Small intestine (tissue), 7 donors: ENCODE data around the gene EWSR1. TPM values are rescaled to one million over a fixed set of nuclear protein-coding genes. Genes with fewer than 3 reads are reported as not detected.

ENCODE experiments used
- DNase-seq, 2 donors: peaks; one replicate each; pipeline versions ENCODE4 v3.0.0 to v3.0.0-alpha.2; 2013
- FAIRE-seq: peaks from 2 replicates; lab custom pipeline; 2012; peaks lifted over from hg19 to GRCh38; lab: Jason Lieb, UNC
- H3K27ac ChIP-seq, 3 donors: one replicate each; pipeline ENCODE4 v1.5.1; 2013; ENCODE audit warnings: low read length in 2 of 3, mild to moderate bottlenecking in 2 of 3, control low read depth in 1 of 3, inconsistent platforms in 1 of 3, low read depth in 1 of 3, moderate library complexity in 1 of 3
- H3K27me3 ChIP-seq, 3 donors: one replicate each; pipeline ENCODE4 v1.6.1; 2013; ENCODE audit warnings: low read length in 3 of 3, inconsistent platforms in 1 of 3; ENCODE audit not compliant: control insufficient read depth in 3 of 3, insufficient read depth in 3 of 3
- H3K36me3 ChIP-seq, 3 donors: one replicate each; pipeline ENCODE4 v1.6.1; 2013; ENCODE audit warnings: low read length in 3 of 3, inconsistent platforms in 1 of 3, low read depth in 1 of 3, mild to moderate bottlenecking in 1 of 3, moderate library complexity in 1 of 3; ENCODE audit not compliant: control insufficient read depth in 3 of 3, insufficient read depth in 2 of 3
- H3K4me1 ChIP-seq, 3 donors: one replicate each; pipeline ENCODE4 v1.6.1; 2013; ENCODE audit warnings: low read length in 2 of 3, inconsistent platforms in 1 of 3, low read depth in 1 of 3, mild to moderate bottlenecking in 1 of 3, moderate library complexity in 1 of 3; ENCODE audit not compliant: control insufficient read depth in 3 of 3, insufficient read depth in 2 of 3
- H3K4me3 ChIP-seq, 3 donors: one replicate each; pipeline ENCODE4 v1.5.1; 2013; ENCODE audit warnings: low read length in 3 of 3, control low read depth in 1 of 3, inconsistent platforms in 1 of 3, low read depth in 1 of 3, mild to moderate bottlenecking in 1 of 3, moderate library complexity in 1 of 3
- H3K9me3 ChIP-seq, 2 donors: one replicate each; pipeline ENCODE4 v1.6.1; 2013; ENCODE audit warnings: low read depth in 1 of 2, low read length in 1 of 2; ENCODE audit not compliant: control insufficient read depth in 2 of 2, insufficient read depth in 1 of 2
- WGBS, 3 donors: extraction: QIAGEN DNeasy Blood & Tissue Kit; methylation state at CpG; one replicate each; pipeline ENCODE4 v1.1.7; 2013; 5-methylcytosine and 5-hydroxymethylcytosine counted together
- polyA plus RNA-seq, 4 donors: library from polyadenylated mRNA; stranded (reverse) in 3 of 4; unstranded in 1 of 4; fragments of 200-250 nt in 3 of 4; fragments of 120-200 nt in 1 of 4; gene quantifications; one replicate each; pipeline versions ENCODE4 v1.2.1 to v1.2.3, GENCODE V29; 2013
- donor health status: healthy with polysubstance abuse.
- donor health status: control.
- donor health status: control.
- donor health status: Bipolar disorder and iron deficiency.
- donor health status: healthy.

The EWSR1 gene
- polyA plus RNA-seq, 4 donors: 145 to 245 (median 186) TPM

DNA sequence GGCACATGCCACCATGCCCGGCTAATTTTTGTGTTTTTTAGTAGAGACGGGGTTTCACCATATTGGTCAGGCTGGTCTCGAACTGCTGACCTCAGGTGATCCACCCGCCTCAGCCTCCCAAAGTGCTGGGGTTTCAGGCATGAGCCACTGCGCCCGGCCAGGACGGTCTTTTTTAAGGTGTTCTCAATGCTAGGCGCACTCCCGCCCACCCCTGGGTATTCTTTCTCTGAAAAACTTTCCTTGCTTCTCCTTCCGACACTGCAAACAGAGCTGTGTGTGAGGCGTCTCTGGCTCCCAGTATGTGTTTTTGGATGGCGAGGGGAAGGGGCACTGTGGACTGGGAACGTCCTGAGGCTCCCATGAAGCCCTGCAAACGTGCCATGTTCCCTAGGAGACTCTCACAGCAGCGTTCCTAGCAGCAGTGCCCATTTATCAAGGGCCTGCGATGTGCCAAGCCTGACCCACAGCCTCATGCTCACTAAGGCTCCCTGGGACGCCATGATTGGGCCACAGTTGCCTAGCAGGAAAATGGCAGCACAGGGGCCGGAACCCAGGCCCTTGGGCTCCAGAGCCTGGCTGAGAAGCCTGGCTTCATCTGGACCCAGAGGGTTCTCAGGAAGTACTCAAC lies 49.9 kb downstream of the EWSR1 start:
- FAIRE-seq: no peak
- WGBS, 3 donors: 93 to 95% (median 94%) methylated on average over 18 of the region's 18 CpGs
- Histone ChIP-seq H3K27me3 (peaks cover 10 to 36% (median 19%) of the 10 kb centered on the region in 3 donors), H3K27ac (no peak overlapping the region), H3K36me3 (no peaks in the 10 kb centered on the region), H3K9me3 (no peaks in the 10 kb centered on the region), H3K4me3 (no peak overlapping the region), H3K4me1 (peaks cover 1 to 18% (median 6%) of the 10 kb centered on the region in 3 donors)
- DNase-seq: no peak

DNA sequence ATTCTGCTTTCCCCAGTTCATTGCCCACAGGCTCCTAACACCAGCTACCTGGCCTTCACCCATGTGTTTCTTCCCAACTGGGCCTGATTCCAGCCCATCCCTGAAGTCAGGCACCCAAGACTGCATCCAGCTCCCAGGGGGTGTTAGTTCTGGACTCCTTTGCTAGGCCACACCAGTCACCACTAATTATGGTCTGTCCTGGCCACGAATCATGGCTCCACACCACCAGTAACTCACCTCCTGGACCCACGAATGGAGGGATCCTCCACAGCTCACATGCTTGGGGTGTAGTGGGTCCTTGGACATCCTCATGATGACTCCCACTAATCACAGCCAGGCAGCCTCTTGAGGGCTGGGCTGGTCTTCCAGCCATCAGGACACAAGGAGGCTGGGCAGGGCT lies 51.0 kb downstream of the EWSR1 start:
- DNase-seq (no peak), FAIRE-seq (no peak)
- Histone ChIP-seq H3K4me3 (no peak overlapping the region), H3K27me3 (peaks cover 3 to 26% (median 14%) of the 10 kb centered on the region in 3 donors), H3K9me3 (no peaks in the 10 kb centered on the region), H3K4me1 (peaks cover 0 to 11% (median 0%) of the 10 kb centered on the region in 3 donors), H3K27ac (no peak overlapping the region), H3K36me3 (peaks cover 0 to 3% (median 0%) of the 10 kb centered on the region in 3 donors)
- WGBS, 3 donors: 74 to 100% (median 92%) methylated on average over 2 of the region's 2 CpGs

DNA sequence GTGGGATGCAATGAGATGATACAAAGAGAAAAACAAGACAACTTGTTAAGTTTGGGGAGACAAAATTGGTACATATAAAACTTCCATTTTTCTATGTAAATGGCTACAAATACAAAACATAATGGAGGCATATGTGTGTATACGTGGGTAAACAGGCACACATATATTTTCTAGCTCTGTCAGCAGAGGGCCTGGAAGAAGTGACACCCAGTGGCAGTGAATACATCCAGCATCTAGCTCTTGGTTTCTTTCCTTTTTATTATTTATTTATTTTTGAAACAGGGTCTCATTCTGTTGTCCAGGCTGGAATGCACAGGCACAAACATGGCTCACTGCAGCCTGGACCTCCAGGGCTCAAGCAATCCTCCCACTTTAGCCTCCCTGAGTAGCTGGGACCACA lies 52.5 kb downstream of the EWSR1 start:
- DNase-seq: no peak
- WGBS, 3 donors: 42 to 52% (median 48%) methylated on average over 1 of the region's 1 CpG
- Histone ChIP-seq H3K27me3 (peaks cover 0 to 17% (median 6%) of the 10 kb centered on the region in 3 donors), H3K4me1 (peaks cover 0 to 3% (median 0%) of the 10 kb centered on the region in 3 donors), H3K27ac (no peak overlapping the region), H3K4me3 (no peak overlapping the region), H3K9me3 (no peaks in the 10 kb centered on the region), H3K36me3 (peaks cover 0 to 5% (median 0%) of the 10 kb centered on the region in 3 donors)
- no peak for FAIRE-seq

DNA sequence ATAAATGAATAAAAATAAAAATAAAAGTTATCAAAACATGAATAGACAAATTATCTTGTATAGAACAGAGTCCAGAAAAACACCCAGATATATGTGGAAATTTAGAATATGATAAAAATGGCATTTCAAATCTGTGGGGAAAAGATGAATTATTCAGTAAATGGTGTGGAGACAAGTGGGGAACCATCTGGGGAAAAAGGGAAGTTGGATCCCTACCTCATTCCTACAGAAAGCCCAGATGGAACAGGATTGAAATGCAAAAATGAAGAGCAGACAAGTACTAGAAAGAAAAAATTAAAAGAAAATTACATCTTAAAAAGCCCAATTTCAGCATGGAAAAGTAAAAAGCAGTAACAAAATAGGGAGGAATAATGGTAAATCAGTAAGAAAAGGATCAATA lies 55.6 kb downstream of the EWSR1 start:
- no peaks in the 10 kb centered on the region for H3K4me1 ChIP-seq
- H3K4me3 ChIP-seq: no peak overlapping the region
- H3K9me3 ChIP-seq: no peaks in the 10 kb centered on the region
- DNase-seq: no peak
- H3K36me3 ChIP-seq: peaks cover 10 to 34% (median 12%) of the 10 kb centered on the region in 3 donors
- no peak overlapping the region for H3K27ac ChIP-seq
- H3K27me3 ChIP-seq: no peaks in the 10 kb centered on the region
- FAIRE-seq: no peak

DNA sequence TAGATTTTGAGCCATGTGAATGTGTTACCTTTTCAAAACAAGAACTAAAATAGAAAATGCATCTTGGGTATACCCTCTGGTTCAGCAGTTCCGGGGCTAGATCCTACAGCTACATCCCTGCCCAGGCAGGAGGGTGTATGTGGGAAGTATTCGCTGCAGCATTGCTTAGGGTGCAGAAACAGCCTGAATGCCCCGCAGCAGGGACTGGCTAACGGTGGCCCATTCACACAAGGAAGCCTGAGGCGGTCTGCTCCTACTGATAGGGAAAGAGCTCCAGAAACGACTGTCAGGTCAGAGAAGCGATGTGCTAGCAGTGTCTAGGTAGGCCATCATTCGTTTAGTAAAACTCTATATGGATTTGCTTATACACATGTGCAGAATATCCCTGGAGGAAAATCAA lies 57.3 kb downstream of the EWSR1 start:
- H3K4me1 ChIP-seq: no peaks in the 10 kb centered on the region
- DNase-seq (no peak), FAIRE-seq (no peak)
- 80 to 84% (median 84%) methylated on average over 8 of the region's 8 CpGs for WGBS, 3 donors
- peaks cover 14 to 51% (median 18%) of the 10 kb centered on the region in 3 donors for H3K36me3 ChIP-seq
- H3K27ac ChIP-seq: no peak overlapping the region
- H3K9me3 ChIP-seq: no peaks in the 10 kb centered on the region
- no peaks in the 10 kb centered on the region for H3K27me3 ChIP-seq
- H3K4me3 ChIP-seq: no peak overlapping the region

DNA sequence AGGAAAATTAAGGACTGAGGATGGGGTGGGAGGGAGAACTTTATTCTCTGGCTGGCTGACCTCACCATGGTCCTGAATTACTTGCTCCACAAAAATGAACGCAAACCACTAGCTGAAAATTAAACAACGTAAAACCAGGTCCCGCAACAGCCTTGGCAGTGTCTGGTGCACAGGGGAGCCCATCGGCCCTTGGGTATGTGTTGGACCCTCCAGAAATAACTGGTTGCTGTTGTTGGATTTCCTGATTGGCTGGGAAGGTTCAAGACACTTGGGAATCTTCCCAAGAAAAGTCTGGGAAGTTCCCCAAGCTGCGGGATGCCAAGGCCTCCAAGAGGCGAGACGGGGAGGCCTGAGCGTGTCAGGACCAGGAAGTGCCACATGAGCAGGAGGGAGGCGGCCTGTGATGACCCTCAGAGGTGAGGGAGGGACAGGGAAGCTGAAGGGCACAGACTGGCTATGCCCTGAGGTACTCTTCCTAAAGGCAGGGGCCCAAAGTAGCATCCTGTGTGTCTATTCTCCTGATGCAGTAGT lies 57.8 kb downstream of the EWSR1 start:
- no peaks in the 10 kb centered on the region for H3K4me1 ChIP-seq
- no peak overlapping the region for H3K27ac ChIP-seq
- WGBS, 3 donors: 65 to 86% (median 84%) methylated on average over 9 of the region's 9 CpGs
- no peaks in the 10 kb centered on the region for H3K27me3 ChIP-seq
- no peaks in the 10 kb centered on the region for H3K9me3 ChIP-seq
- FAIRE-seq (no peak), DNase-seq (no peak)
- H3K36me3 ChIP-seq: peaks cover 15 to 56% (median 19%) of the 10 kb centered on the region in 3 donors
- no peak overlapping the region for H3K4me3 ChIP-seq

DNA sequence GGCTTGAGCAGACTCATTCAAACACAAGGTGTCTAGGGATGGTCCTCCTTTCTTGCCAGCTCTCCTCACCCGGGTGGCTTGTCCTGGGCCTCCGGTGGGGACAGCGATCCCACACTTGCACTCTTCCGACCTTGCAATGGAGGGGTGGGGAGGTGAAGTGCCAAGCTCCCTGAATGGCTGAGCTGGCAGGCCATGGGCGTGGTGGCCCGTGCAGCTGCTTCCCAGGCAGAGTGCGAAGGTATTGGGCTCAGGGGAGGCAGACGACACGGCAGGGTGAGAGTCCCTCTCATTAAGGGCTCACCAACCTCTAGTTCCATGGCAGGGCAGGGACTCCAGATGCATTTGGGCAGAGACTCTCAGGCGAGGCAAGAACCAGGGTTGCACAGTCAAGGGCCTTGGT lies 58.4 kb downstream of the EWSR1 start:
- 51 to 83% (median 69%) methylated on average over 10 of the region's 10 CpGs for WGBS, 3 donors
- FAIRE-seq (no peak), DNase-seq (no peak)
- Histone ChIP-seq H3K4me3 (no peak overlapping the region), H3K27me3 (no peaks in the 10 kb centered on the region), H3K4me1 (no peaks in the 10 kb centered on the region), H3K36me3 (peaks cover 19 to 63% (median 19%) of the 10 kb centered on the region in 3 donors), H3K27ac (no peak overlapping the region), H3K9me3 (no peaks in the 10 kb centered on the region)

DNA sequence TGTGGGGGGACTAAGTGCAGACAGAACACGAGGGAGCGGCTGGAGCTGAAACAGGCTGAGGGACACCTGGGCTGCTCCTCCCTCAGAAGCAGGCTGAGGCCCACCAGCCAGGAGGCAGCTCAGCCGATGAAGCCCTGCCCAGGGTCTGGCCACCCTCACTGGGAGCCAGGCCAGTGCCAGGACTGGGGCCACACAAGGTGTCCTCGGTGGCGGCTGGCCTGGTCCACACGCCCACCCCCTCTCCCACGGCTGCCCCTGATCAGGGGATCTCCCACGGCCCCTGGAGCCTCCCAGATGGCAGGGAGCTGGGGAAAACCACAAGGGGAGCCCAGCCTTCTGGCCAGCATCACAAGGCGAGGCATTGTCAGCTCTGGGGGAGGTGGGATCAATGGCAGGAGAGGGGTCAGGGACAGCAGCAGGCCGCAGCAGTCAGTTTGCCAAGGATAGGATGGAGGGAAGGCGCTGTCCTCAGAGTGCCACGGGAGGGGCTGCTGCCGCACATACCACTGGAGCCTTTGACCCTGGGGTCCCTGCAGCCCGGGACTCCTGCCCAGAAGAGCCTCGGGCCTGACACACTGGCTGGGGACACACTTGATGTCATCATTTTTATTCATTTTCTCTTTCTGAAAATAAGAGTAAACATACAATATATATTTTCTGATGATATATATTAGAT lies 59.2 kb downstream of the EWSR1 start:
- H3K27ac ChIP-seq: no peak overlapping the region
- H3K4me1 ChIP-seq: no peaks in the 10 kb centered on the region
- H3K27me3 ChIP-seq: no peaks in the 10 kb centered on the region
- FAIRE-seq: no peak
- H3K36me3 ChIP-seq: peaks cover 21 to 70% (median 22%) of the 10 kb centered on the region in 3 donors
- 83 to 88% (median 87%) methylated on average over 15 of the region's 15 CpGs for WGBS, 3 donors
- no peak for DNase-seq
- no peak overlapping the region for H3K4me3 ChIP-seq
- H3K9me3 ChIP-seq: no peaks in the 10 kb centered on the region
